NK-92 treated with Interleukin-12 subunit alpha and Interleukin-12 subunit beta, amount 100 ng/mL, for 24 hours (cell line): Measurements from ENCODE around the gene PITRM1.
"Not testable (repeated sequence)": the region's sequence is repeated elsewhere in the genome, so short reads cannot be mapped to it uniquely, and the experiment has no call there.

Experiments
- DNase-seq: peaks from one replicate; lab custom pipeline; 2025; lab: John Stamatoyannopoulos, UW

Gene PITRM1

GRCh38 chr10:3172446-3173170 lies at the start of gene PITRM1:
Gene PITRM1 (minus strand): TSS chr10:3172782. CDS start chr10:3172772, 10 bp downstream.
- peak; percentile 95 for DNase-seq

- no peak for DNase-seq
Observed at GRCh38 chr10:3222068-3222467, 49.5 kb upstream of the PITRM1 start.

- not testable (repeated sequence) for DNase-seq
Observed at GRCh38 chr10:3221601-3222000, 49.0 kb upstream of the PITRM1 start.

- DNase-seq, result no peak
Observed at GRCh38 chr10:3220853-3221252, 48.3 kb upstream of the PITRM1 start.

- not testable (repeated sequence) for DNase-seq
Observed at GRCh38 chr10:3219021-3219628, 46.5 kb upstream of the PITRM1 start.

- no peak for DNase-seq
Observed at GRCh38 chr10:3217853-3218252, 45.3 kb upstream of the PITRM1 start.

GRCh38 chr10:3217301-3217700 lies 44.7 kb upstream of the PITRM1 start:
- no peak for DNase-seq

- no peak for DNase-seq
Observed at GRCh38 chr10:3215153-3215775, 42.7 kb upstream of the PITRM1 start.

GRCh38 chr10:3213758-3214515 lies 41.4 kb upstream of the PITRM1 start:
- DNase-seq, result no peak

- DNase-seq, result no peak
Observed at GRCh38 chr10:3213208-3213607, 40.6 kb upstream of the PITRM1 start.

GRCh38 chr10:3210251-3210877 lies 37.8 kb upstream of the PITRM1 start:
- no peak for DNase-seq

- DNase-seq, result no peak
Observed at GRCh38 chr10:3208481-3209406, 36.2 kb upstream of the PITRM1 start.

- no peak for DNase-seq
Observed at GRCh38 chr10:3207351-3207750, 34.8 kb upstream of the PITRM1 start.

- no peak for DNase-seq
Observed at GRCh38 chr10:3206511-3207157, 34.1 kb upstream of the PITRM1 start.

- DNase-seq, result no peak
Observed at GRCh38 chr10:3203972-3204371, 31.4 kb upstream of the PITRM1 start.

- no peak for DNase-seq
Observed at GRCh38 chr10:3203016-3203811, 30.6 kb upstream of the PITRM1 start.

- no peak for DNase-seq
Observed at GRCh38 chr10:3201796-3202195, 29.2 kb upstream of the PITRM1 start.

- no peak for DNase-seq
Observed at GRCh38 chr10:3199488-3199887, 26.9 kb upstream of the PITRM1 start.

GRCh38 chr10:3198900-3199299 lies 26.3 kb upstream of the PITRM1 start:
- no peak for DNase-seq
